Stimulated activated CD4-positive, alpha-beta T cell treated with anti-CD3 and anti-CD28 coated beads, TNF-alpha, amount 100 ng/mL, for 4 hours (primary cell): ENCODE data around the gene TREX2.
A peak's percentile ranks its signal among the peaks of the same experiment; 100 is the strongest.
"Not testable (repeated sequence)": the region's sequence is repeated elsewhere in the genome, so short reads cannot be mapped to it uniquely, and the experiment has no call there.

ENCODE experiments used
- DNase-seq, 3 experiments: peaks; one replicate each; pipeline ENCODE4 v3.0.0-alpha.2; 2020; ENCODE audit warnings: low read depth in 3 of 3

TREX2 gene

GRCh38 chrX:153408871-153409351, 36.9 kb downstream of the TREX2 start:
- DNase-seq = no peak

GRCh38 chrX:153408221-153408721, 37.6 kb downstream of the TREX2 start:
- DNase-seq = no peak

DNA sequence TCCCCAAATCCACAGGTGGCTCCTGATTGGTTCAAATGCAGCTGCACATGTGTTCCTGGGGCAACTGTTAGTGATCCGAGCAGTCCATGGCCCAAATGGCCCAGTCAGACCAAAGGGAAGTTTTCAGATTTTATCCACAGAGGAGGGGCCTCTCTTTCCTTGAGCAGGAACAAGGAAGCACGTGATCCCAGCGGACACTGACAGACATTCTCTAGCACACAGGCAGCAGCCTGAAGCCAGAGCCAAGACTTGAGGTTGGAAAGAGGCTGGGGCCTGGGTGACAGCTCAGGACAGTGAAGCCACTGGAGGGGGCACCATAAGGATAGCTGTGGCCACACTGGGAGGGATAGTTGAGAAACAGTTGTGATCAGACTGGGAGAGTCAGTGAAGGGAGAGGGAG, 38.1 kb downstream of the TREX2 start:
- no peak for DNase-seq

- no peak for DNase-seq
These were observed 39.0 kb downstream of the TREX2 start for GRCh38 chrX:153406903-153407302.

DNA sequence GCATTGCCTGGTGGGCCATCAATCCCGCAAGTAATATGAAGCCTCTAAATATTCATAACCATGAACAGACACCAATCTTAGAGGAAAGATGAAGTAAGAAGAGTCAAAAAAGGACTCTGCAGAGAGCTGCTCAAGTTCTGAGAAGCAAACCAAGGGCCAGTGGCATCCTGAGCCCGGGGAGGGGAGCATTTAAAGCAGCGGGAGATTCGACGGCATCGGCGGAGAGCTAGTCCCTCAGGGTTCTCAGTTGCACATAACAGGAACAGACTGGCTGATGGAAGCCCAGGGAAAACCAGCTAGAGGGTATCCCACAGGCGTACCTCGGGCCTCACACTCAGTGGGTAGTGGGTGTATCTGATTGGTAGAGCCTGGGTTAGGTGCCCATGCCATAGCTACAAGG, 39.8 kb downstream of the TREX2 start:
- DNase-seq = no peak

DNA sequence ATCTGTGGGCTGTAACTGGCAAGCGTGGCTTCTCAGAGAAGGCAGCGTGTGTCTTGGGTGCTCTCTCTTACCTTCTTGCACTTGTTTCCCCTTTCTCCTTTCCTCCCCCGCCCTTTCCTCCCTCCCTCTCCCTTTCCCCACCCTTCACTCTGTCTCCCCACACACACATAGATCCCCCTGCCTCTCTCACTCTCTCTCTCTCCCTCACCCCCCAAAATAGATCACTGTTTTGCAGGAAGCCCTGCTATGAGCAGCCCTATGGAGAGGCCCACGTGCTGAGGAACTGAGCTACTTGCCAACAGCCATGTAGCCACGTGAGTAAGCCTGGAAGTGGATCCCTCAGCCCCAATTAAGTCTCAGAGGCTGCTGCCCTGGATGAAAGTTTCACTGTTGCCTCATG, 40.4 kb downstream of the TREX2 start:
- no peak for DNase-seq

- DNase-seq = not testable (repeated sequence)
These were observed 41.5 kb downstream of the TREX2 start for GRCh38 chrX:153404333-153404732.

DNA sequence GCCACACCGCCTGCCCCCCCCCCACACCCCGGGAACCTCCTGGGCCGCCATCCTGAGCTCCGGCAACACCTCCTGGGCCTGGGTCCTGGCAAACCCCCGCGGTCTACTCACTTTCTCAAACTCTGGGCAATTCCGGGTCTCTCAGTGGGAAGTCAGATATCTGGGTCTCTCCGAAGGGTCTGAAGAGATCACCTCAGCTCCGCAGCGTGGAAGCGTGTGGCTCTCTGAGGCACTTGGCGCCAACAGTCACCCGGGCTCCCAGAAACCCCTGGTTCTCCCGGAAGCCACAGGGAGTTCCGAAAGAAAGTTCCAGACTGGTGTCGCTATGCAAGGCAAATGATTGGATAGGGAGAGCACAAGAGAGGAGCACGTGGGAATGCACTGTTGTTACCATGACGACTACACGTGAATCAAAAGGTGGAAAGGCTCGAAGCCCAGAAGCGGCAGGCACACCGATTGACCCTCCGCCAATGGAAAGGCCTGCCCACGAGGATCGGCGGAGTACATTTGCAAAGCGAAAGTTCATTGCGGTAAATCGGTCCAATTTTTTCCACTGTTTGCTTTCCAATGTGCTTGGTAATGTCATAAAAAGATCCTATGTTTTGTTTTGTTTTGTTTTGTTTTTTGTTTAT, 44.6 kb downstream of the TREX2 start, which contains the start of gene PNMA6E:
Gene PNMA6E, minus strand, starts transcription at position 218 of the 632 bp plus-strand sequence. CDS start 2,501 bp downstream, outside the sequence.
- no peak for DNase-seq

- DNase-seq = peak; percentile 10 to 24 (median 18)
These were observed 45.4 kb downstream of the TREX2 start for GRCh38 chrX:153400146-153401132.

DNA sequence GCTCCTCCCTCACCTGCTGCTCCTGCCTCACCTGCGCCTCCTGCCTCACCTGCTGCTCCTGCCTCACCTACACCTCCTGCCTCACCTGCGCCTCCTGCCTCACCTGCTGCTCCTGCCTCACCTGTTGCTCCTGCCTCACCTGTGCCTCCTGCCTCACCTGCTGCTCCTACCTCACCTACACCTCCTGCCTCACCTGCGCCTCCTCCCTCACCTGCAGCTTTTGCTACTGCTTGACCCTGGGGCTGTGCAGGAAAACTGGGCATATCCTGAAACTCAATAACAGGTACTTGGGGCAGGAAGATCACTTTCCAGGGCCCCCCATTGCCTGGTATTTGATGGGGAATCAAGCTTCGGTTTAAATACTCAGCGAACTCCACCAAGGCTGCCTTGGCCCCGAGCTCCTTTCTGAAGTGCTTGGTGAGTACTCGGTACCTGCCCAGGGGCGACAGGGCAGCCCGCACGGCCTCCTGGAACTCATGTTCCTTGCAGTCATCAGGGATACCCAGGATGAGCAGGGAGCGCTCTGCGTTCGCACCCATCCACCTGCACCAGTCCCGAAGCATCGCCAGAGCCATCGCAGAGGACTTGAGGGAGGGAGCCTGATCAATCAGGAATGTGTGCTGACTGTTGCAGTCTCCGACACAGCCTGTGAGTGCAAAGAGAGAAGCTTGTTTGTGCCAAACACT, 47.4 kb downstream of the TREX2 start:
- no peak for DNase-seq

DNA sequence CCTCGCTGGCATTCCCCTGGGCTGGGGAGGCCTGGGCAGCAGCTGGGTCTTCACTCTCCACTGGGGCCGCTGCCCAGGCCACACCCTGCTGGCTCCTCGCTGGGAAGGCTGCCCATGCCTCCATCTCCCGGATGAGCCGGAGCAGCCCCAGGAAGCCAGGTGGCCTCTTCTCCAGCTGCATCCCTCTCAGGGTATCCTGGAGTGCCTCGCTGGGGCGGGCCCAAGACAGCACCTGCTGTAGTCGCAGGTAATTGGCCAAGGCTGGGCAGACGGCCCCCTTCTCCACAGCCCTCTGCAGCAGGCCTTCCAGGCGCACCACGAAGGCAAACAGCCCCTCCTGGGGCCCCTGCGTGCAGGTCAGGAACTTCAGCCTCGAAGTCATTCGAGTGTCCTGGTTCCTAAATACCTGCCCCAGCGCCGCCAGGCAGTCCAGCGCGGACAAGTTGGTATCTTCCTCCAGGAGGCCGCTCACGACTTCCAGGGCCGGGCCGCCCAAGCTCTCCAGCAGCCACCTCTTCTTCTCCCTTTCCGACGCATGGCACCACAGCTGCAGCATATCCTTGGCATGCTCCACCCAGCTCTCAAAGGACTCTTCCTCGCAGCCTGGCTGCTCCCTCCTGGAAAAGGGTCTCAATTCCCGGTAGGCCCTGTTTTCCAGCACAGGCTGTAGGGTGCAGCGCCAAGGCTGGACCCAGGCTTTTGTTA, 48.4 kb downstream of the TREX2 start:
- DNase-seq = no peak

- no peak for DNase-seq
These were observed 49.3 kb downstream of the TREX2 start for GRCh38 chrX:153396320-153397195.

DNA sequence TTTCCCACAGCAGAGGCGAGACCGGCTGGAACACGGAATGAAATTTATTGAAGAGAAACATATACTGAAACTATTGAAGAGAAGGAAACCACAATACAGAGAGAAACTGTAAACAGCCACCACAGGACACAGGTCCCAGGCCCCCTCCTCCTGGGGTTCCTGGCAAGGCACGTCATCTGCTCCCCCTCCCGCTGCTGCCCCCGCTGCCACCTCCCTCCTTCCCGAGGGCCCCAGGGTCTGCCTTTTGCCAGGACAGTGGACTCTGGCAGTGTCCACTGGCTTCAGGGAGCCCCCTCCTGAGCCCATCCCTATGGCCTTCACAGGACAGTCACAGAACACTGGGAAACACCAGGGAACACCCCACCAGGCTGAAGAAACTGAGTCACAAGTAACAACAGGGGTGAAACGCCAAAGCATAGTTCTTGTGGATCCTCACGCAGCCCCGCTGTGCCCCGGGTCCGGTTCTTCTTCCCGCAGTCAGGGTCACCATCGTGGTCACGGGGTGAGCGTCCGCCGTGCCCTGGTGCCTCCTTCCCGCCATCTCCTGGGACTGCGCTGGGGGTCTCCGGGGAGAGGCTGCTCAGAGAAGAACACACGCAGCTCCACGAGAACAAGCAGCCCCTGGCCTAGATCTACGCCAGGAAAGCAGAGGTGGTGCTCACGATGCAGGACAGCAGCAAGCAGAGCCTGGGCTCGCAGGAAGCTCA, 50.1 kb downstream of the TREX2 start:
- no peak for DNase-seq

DNA sequence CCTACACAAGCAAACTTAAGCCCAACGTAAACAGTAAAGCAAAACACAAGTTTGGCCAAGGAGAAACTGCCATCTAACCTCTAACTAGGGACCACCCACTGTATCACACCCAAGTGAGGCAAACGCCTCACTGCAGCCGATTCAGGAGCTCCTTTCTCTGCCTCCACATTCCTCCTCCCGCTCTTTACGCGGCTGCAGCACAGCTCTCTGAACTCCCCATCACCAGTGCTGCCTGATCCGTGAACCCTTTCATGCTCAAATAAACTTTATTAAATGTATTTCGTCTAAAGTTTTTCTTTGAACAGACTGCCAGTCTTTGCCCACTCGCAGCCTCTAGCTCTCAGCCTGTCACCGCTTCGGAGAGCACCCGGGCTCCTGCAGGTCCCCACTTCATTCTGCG, 51.2 kb downstream of the TREX2 start:
- DNase-seq = no peak
